ENCODE measurements around the gene PLD5. TPM values are rescaled to one million over a fixed set of nuclear protein-coding genes. Genes with fewer than 3 reads are reported as not detected.

The PLD5 gene
- total RNA-seq, 2 donors from 2014 or later = 1.8 TPM; not detected in 1

DNA sequence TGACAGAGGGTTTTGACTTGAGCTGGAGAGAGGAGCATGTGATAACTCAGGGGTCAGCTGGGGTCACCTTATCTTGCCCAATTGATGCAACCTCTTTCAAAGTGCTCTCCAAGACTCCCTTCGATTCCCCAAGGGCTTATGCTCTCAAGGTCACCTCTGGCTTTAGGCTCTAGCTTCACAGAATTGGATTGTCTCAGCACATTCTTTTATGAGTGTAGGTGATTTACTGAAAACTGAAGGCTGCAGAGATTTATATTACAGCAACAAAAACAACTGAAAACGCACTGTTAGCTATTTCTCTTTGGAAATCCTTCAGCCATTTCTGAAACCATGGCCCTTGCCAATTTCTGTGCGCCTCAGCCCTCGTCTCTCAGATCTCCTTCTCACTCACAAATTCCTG lies 491.1 kb downstream of the PLD5 start:
- no peaks in the 10 kb centered on the region for H3K9me3 ChIP-seq
- H3K4me1 ChIP-seq = no peaks in the 10 kb centered on the region
- intact Hi-C loops (cut with DNase I) = no loop called here
- TF ChIP-seq POLR2A (IDR thresholded peaks at IDR 0.05) = no peak
- no peak for TF ChIP-seq CTCF (IDR thresholded peaks at IDR 0.05)
- DNase-seq (no peak), ATAC-seq (no peak)
- no peaks in the 10 kb centered on the region for H3K36me3 ChIP-seq (replicated peaks in 1 of 2; ENCODE audit: insufficient read depth in 1 of 2, low read depth in 2 of 2)
- H3K27me3 ChIP-seq = no peaks in the 10 kb centered on the region
- H3K27ac ChIP-seq = no peak overlapping the region
- WGBS, 2 donors = 23 to 33% methylated on average over 4 of the region's 4 CpGs
- no peak overlapping the region for H3K4me3 ChIP-seq

Small RNA genes lying within 50 kb of the gene (small RNA-seq; reads per million reads assigned to genes)
- gene AL360271.2 (not detected), gene RN7SKP12 (not detected)

Data from body of pancreas (tissue), 4 donors.